Activated CD4-positive, alpha-beta T cell treated with anti-CD3 and anti-CD28 coated beads, Interleukin-2, amount 50 U/mL, for 4 hours (primary cell): ENCODE measurements around the gene RAB8A.
"Not testable (repeated sequence)": the region's sequence is repeated elsewhere in the genome, so short reads cannot be mapped to it uniquely, and the experiment has no call there.

ENCODE experiments used
- DNase-seq, 2 experiments: peaks; one replicate each; pipeline ENCODE4 v3.0.0-alpha.2; 2020

The RAB8A gene

DNA sequence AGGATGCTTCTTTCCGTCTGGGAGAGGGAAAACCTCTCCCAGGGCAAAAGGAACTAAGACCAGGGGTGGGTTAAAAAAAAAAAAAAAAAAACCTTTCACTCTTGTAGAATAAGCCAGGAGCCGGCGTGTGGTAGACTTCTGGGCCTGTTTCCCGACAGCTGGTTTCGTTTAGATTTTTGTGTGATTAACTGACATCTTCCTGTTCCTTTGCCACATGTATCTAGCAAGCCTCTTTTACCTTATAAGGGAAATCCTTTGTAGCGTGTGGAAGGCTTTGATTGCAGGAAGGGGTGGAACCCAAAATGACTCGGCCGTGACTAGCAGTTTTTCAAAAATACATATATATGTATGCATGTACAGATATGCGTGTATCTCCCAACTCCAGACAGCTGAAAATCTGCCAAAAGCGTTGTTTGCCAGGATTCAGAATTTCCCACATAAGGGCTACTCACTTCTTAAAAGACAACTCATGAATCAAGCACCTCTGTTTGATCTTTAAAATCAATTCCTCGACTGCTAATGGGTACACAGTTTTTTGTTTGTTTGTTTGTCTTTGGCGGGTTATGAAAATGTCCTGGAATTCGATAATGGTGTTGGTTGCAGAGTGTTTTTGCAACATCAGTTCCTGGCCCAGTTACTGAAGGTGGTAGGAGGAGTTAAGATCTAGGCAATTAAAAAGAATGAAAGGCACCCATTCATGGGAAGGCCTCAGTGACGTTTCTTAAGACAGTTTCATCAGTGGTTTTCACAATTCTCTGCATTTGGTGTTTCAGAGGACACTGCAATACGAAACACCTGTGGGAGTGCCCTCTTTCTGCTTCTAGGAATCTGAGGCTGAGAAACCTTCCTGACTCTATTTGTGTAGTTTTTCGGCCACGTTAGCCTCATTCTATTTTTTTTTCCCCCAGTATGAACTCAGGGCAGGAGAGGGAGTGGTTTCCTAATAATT, 32.7 kb upstream of the RAB8A start:
- peak; percentile 59 to 66 for DNase-seq

DNA sequence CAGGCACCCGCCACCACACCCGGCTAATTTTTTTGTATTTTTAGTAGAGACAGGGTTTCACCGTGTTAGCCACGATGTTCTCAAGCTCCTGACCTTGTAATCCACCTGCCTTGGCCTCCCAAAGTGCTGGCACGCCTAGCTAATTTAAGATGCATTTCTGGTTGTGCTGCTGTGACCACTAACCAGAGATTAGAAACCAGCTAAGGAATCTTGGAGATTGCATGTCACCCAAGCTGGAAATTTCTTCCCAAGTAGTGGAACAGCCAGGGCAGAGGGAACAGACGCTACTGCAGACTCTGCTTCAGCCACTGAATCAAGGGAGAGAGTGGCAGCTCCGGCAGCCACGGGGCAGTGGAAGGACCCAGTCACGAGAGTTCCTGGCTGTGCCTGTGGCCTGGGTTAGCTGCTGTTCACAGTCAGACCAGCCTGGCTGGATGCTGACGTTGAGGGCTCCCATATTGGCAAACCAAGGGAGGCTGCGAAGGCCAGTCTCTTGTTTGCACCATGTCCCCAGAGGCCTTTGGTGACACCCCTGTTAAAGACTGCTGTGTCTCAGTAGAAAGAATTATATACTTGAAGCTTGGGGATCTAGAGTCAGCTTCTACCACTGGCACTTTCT, 27.5 kb upstream of the RAB8A start:
- no peak for DNase-seq

DNA sequence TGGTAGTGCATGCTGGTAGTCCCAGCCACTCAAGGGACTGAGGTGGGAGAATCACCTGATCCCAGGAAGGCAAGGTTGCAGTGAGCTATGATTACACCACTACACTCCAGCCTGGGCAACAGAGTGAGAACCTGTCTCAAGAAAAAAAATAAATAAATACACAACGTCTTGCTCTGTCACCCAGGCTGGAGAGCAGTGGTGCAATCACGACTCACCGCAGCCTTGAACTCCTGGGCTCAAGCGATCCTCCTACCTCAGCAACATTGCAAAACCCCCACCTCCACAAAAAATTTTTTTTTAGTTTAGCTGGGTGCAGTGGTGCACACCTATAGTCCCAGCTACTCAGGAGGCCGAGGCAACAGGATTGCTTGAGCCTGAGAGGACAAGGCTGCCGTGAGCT, 26.6 kb upstream of the RAB8A start:
- DNase-seq: no peak

DNA sequence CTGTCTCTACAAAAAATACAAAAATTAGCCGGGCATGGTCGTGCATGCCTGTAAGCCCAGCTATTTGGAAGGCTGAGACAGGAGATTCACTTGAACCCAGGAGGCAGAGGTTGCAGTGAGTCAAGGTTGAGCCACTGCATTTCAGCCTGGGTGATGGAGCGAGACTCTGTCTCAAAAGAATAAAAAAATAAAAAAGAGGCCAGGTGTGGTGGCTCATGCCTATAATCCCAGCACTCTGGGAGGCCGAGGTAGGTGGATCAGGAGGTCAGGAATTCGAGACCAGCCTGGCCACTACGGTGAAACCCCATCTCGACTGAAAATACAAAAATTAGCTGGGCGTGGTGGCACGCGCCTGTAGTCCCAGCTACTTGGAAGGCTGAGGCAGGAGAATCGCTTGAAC, 24.3 kb upstream of the RAB8A start:
- not testable (repeated sequence) for DNase-seq

DNA sequence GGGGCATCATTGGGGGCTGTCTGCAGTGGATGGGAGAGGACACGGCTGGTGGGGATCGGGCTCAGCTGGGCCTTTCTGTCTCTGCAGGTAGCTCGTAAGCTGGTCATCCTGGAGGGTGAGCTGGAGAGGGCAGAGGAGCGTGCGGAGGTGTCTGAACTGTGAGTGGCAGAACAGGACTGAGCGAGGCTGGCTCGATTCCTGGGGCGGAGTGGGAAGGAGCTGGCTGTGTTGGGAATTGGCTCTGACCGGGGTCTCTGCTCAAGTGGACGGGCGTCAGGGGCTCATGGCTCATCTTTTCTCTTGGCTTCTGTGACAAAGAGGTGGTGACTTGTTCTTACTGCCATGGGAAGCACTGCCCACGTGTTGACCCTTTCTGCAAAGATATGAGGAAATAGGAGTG, 23.7 kb upstream of the RAB8A start:
- DNase-seq: no peak

DNA sequence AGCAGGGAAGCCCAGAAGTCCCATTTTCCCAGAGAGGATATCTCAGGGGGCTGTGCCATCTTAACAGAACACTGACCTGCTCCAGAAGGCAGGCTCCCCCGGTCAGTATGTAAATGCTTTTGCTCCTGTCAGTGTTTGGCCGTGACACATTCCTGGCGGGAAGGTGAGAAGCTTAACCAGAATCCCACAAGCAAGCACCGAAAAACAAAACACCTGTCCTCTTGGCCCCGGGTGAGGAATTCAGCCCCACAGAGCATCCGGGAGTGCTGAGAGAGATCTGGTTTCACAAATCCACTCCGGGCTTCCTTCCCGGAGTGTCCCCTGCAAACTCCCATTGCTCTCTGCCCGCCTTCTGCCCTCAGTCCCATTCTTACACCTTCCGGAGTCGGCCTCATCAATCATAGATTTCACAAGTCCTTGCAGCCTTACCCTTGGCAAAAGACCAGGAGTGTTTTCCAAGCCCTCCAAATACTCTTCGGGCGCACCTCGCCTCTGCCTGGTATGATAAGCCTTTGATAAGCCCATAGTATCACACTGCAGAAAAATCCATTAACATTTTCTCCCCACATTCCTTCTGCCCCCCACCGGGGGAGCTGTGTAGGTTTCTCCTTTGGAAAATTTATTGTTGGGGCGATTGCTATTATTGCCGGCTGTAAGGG, 23.2 kb upstream of the RAB8A start:
- DNase-seq: no peak

DNA sequence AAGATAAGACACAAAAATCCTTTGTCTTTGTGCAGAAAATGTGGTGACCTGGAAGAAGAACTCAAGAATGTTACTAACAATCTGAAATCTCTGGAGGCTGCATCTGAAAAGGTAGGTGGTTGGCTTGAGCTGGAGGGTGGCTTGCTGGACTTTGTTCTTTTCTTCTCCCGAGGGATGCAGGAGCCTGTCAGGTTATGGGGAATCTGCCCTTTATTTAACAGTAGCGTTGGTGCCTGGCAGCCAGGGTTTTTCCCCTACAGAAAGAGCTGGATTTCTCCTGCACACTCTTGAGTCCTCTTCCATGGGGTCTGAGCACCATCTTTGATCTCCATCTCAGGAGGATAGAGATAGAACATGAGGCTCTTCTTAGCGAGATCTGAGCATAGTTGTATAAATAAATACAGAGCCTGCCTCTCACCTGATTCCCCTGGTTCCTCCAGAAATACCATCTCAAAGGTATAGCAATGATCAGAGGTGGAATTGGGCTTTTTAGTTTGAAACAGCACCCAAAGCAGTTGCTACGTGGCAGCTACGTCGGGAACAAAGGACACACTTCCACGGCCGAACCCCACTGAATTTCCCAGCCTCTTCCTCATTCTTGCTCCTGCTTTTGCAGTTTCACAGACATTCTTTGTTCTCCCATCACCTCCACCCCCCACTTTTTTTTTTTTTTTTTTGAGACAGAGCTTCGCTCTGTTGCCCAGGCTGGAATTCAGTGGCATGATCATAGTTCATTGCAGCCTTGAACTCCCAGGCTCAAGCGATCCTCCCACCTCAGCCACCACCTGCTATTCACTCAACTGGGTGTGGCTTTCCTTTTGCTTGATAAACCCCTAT, 22.5 kb upstream of the RAB8A start:
- DNase-seq: no peak

DNA sequence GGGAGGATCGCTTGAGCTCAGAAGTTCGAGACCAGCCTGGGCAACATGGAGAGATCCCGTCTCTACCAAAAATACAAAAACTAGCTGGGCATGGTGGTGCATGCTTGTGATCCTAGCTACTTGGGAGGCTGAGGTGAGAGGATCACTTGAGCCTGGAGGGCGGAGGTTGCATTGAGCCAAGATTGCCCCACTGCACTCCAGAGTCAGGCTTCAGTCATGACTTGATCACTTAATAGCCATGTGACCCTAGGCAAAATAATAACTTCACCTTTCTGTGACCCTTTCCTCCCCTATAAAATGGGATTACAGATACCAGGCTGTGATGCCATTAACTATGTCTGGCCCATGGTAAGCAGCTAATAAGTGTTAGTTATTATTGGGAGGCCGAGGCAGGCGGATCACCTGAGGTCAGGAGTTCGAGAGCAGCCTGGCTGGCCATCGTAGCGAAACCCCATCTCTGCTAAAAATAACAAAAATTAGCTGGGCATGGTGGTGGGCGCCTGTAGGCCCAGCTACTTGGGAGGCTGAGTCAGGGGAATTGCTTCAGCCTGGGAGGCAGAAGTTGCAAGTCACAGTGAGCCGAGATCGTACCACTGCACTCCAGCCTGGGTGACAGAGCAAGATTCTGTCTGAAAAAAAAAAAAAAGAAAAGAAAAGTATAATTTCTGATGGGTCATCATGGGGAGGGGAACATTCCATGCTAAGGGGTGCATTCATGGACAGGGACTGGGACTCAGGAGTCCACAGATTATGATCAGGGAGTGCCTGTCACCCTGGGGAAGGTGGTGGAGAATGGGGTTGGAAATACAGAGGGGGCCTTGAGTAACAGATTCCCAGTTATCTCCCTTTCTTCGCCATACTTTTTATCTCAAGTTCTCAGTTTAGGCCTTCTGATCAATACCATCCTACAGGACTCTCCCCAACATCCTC, 19.9 kb upstream of the RAB8A start:
- DNase-seq: no peak

DNA sequence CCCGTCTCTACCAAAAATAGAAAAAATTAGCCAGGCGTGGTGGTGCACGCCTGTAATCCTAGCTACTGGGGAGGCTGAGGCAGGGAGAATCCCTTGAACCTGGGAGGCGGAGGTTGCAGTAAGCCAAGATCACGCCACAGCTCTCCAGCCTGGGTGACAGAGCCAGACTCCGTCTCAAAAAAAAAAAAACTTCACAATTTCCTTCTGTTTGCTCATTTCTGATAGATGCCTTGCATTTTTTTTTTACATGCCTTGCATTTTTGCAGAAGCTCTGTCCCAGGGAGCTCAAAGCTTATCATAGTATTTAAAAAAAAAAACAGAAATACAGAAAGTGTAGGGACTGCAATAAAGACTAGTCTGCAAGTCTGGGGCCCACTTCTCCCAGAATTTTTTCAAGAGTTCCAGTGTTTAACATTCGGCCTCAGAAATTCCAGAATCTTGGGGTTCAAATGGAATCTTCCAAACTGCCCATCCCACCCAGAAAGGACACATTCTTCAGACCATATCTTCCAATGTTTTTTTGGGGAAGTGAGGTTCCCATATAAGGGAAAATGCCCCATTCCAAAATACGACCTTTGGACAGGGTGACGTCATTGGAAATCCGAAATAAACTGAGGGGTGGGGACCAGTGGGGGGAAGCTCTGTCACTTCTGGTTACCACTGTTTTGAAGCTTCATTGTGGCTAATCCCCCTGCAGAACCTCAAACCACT, 17.2 kb upstream of the RAB8A start:
- no peak for DNase-seq

DNA sequence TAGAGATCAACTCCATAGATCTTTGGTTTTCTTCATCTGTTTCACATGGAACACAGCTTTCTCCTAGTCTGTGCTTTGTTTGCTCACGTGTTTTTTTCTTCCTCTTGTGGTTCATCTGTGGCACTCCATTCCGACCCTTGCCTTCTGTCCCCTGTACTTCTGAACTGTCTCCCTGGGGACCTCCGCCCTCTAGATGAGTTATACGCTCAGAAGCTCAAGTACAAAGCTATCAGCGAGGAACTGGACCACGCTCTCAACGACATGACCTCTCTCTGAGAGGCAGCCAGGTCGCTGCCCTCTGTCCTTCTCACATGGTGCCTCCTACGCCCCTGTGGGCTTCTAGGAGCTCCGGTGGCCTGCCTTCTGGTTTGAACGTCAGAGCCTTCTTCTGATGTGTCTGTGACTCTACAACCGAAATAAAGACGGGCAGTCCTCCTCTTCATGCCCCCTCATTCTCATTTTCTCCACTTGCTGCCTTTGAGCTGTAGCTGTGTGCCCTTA, 16.6 kb upstream of the RAB8A start:
- no peak for DNase-seq

DNA sequence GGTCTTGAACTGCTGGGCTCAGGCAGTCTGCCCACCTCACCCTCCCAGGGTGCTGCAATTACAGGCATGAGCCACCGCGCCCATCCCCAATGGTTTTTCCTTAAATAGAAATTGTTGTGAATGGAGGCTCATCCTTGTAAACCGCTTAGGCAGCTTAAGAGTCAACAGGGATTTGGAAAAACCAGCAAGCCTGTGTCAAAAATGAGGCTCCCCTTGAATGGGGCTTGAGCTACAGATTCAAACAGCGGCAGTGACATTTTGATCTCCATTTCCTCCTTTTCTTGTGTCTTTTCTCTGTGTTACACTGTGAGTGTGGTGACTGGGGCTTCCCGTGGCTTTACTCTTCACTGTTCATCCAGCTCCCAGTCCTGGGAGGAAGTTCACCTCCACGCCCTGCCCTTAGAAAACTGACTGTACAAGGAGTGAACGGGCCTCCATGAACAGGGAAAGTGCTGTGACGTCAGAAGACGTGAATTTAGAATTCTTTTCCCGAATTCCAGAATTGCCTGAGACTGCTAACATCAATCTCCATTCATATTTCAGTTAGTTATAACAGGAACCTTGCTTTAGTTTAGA, 15.3 kb upstream of the RAB8A start:
- no peak for DNase-seq

DNA sequence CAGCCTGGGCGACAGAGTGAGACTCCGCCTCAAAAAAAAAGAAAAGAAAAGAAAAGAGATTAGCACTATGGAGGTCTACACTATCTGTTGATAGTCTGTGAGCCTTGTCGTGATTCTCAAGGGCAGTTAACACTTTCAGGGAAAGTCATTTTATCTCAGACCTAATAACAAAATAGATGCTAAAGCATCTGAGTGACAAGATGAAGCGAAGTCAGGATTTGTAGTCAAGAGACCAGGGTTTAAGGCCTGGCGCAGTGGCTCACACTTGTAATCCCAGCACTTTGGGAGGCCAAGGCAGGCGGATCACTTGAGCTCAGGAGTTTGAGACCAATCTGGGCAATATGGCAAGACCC, 13.3 kb upstream of the RAB8A start:
- no peak for DNase-seq

DNA sequence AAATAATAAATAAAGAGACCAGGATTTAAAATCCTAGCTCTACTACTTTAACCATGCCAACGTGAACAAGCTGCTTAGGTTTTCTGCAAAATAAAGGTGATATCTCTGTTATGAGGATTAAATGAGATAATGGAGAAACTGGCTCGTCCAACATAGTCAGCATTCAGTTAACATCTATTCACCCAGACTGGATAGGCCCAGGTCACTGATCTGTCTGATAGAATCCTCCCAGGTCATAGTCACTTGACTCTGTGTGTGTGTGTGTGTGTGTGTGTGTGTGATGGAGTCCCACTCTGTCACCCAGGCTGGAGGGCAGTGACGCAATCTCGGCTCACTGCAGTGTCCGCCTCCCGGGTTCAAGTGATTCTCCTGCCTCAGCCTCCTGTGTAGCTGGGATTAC, 12.9 kb upstream of the RAB8A start:
- no peak for DNase-seq

DNA sequence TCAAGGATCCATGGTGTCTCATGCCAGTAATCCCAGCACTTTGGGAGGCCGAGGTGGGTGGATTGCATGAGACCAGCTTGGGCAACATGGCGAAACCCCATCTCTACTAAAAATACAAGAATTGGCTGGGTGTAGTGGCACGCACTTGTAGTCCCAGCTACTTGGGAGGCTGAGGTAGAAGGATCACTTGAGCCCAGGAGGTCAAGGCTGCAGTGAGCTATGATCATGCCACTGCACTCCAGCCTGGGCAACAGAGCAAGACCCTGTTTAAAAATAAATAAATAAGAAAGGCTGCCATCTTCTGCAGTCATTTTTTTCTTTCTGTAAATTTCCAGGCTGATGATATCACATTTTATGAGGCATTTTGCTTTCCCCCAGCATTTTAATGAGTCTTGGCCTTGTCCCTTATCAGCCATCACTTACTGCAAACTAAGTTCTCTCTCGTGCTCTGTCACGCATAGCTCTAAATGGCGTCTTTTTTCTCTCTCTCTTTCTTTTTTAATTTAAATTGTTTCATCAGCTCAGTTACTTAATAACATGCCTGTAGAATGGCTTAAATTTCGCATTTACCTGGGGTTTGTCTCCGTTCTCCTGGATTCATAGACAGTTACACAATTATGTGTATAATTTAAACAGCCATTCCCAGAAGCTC, 12.2 kb upstream of the RAB8A start:
- DNase-seq: not testable (repeated sequence)

DNA sequence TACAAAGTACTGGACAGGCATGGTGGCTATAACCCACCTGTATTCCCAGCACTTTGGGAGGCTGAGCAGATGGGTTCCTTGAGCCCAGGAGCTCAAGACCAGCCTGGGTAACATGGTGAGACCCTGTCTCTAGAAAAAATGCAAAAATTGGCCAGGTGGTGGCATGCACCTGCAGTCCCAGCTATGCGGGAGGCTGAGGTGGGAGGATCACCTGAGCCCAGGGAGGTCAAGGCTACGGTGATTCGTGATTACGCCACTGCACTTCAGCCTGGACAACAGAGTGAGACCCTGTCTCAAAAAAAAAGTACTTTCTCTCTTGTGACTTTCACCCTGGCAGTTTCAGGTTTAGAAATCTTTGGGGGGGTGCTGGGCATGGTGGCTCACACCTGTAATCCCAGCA, 11.2 kb upstream of the RAB8A start:
- DNase-seq: no peak

DNA sequence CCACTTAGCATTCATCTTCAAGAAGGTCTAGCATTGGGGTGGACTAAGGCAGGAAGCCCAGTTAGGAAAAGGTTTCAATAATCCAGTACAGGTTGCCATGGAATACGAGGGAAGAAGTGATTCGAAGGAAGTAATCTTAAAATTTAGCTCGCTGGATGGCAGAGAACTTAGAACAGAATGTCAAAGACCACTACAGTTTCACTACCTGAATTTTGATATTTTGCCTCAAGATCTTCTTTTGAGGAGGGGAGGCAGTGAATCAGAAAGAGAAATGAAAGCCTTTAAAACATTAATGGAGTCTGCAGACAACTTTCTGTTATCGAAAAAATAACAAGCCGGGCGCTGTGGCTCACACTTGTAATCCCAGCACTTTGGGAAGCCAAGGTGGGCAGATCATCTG, 7.0 kb upstream of the RAB8A start:
- DNase-seq: no peak

DNA sequence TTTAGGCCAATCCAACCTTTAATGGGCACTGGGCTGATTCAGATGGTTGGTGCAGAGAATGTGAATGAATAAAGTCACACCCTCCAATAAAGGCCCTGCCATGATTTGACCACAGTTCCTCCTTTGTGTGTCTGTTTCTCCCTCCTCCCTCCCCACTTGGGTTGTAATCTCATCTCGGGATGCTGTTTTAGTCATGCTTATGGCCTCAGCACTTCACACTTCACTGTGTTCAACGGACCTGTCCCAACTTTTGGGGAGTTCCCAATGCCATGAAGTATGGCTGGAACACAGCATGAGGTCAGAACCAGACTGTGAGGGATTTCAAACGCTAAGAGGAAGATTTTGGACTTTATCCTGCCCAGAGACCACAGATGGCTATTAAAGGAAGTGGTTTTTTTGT, 5.6 kb upstream of the RAB8A start:
- no peak for DNase-seq

DNA sequence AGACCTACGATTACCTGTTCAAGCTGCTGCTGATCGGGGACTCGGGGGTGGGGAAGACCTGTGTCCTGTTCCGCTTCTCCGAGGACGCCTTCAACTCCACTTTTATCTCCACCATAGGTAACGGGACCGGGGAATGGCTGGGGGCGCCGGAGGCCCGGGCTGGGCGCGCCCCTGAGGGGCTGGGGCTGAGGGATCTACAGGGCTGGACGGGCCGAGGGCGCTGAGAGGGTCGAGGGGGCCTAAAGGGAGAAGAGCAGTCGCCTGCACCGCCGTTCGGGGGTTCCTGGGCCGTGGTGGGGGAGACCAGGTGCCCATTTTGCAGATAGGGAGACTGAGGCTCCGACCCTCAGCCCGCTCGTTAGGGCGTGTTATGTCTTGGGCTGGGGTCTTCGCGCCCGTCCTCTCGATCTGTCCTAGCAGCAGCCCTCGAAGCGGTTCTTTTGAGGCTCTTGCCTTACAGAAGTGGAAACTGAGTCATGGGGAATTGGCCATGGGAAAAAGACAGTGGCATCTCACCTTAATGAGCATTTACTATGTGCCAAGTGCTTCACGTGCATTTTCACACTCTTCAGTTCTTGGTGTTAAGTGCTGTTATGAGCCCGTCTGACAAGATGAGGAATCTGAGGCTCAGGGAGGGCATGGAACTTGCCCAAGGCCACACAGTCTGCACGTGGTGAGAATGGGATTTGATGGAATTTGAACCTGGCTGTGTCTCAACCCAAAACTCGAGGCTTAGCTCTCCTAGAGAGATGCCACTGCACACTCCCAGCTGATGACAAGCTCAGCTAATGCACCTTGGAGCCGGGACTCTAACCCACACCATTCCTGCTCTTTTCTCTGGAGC, 442 bp downstream of the RAB8A start:
- DNase-seq: no peak

DNA sequence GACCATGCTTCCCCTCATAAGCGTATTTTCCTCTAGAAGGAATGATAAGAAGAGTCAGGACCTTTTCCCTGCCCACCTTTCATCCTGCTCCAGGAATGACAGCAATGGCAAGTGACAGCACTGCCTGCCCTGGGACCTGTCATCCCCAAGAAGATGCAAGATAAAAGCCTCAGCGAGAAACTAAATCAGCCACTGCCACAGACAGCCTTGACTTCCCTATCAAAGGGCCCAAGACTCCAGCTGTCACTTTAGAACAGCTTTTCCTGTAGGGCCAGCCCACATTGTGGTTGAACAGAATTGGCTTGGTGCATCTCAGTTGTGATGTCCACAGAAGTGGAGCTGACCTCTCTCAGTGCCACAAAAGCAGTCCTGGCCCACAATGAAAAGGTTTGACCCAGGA, 1.1 kb downstream of the RAB8A start:
- DNase-seq: no peak
